Measurements from ENCODE around the gene IRF4.

Gene IRF4

GRCh38 chr6:456358-456867, 64.9 kb downstream of the IRF4 start:
- no peak for DNase-seq (ENCODE audit: low read depth in 2 of 2, low spot score in 1 of 2)

- DNase-seq (ENCODE audit: low read depth in 2 of 2, low spot score in 1 of 2), result no peak
Observed at GRCh38 chr6:456887-457286, 65.3 kb downstream of the IRF4 start.

Measured in stimulated activated CD8-positive, alpha-beta memory T cell treated with anti-CD3 and anti-CD28 coated beads, Interleukin-4, amount 100 ng/mL, for 1 hour (primary cell).